H9 (cell line): ENCODE measurements around the gene CDH23. TPM values are rescaled to one million over a fixed set of nuclear protein-coding genes. Genes with fewer than 3 reads are reported as not detected.

Experiments
- DNase-seq: peaks from one replicate; pipeline ENCODE4 v3.0.0-alpha.2; 2017
- H2AFZ ChIP-seq: one replicate; pipeline ENCODE4 v1.6.1; 2013; ENCODE audit warnings: mild to moderate bottlenecking, low read length, control low read depth, moderate library complexity
- H2AK5ac ChIP-seq: 2 replicates; pipeline ENCODE4 v1.6.1; 2013; ENCODE audit warnings: low read length, control low read depth, mixed read lengths; ENCODE audit not compliant: insufficient read length
- H2BK120ac ChIP-seq: one replicate; pipeline ENCODE4 v1.6.1; 2013; ENCODE audit warnings: low read depth, mild to moderate bottlenecking, low read length, control low read depth, inconsistent platforms; ENCODE audit not compliant: poor library complexity, severe bottlenecking
- H2BK12ac ChIP-seq: 2 replicates; pipeline ENCODE4 v1.6.1; 2013; ENCODE audit warnings: low read length, control low read depth, mixed read lengths, low read depth; ENCODE audit not compliant: insufficient read length
- H2BK15ac ChIP-seq: 2 replicates; pipeline ENCODE4 v1.6.1; 2013; ENCODE audit warnings: low read depth, low read length, control low read depth
- H2BK20ac ChIP-seq: one replicate; pipeline ENCODE4 v1.6.1; 2013; ENCODE audit warnings: low read depth, mild to moderate bottlenecking, low read length, control low read depth, inconsistent platforms; ENCODE audit not compliant: poor library complexity, severe bottlenecking
- H2BK5ac ChIP-seq: 2 replicates; pipeline ENCODE4 v1.6.1; 2013; ENCODE audit warnings: low read length, control low read depth, mixed read lengths; ENCODE audit not compliant: insufficient read length
- H3K14ac ChIP-seq: 2 replicates; pipeline ENCODE4 v1.6.1; 2013; ENCODE audit warnings: low read length, control low read depth; ENCODE audit not compliant: insufficient read depth
- H3K18ac ChIP-seq: 2 replicates; pipeline ENCODE4 v1.6.1; 2013; ENCODE audit warnings: low read depth, mild to moderate bottlenecking, mixed read lengths, low read length, control low read depth; ENCODE audit not compliant: insufficient read length
- H3K23ac ChIP-seq: 2 replicates; pipeline ENCODE4 v1.6.1; 2013; ENCODE audit warnings: low read length, control low read depth, mixed read lengths, low read depth; ENCODE audit not compliant: insufficient read length
- H3K23me2 ChIP-seq: 2 replicates; pipeline ENCODE4 v1.6.1; 2013; ENCODE audit warnings: low read depth, mild to moderate bottlenecking, mixed read lengths, low read length, control low read depth; ENCODE audit not compliant: insufficient read length, poor library complexity, severe bottlenecking
- H3K27ac ChIP-seq: 2 replicates; pipeline ENCODE4 v1.5.1; 2013; ENCODE audit warnings: low read length, control low read depth, mixed read lengths, low read depth; ENCODE audit not compliant: insufficient read length
- H3K27me3 ChIP-seq: 2 replicates; pipeline ENCODE4 v1.6.1; 2013; ENCODE audit warnings: low read length, control low read depth, inconsistent platforms; ENCODE audit not compliant: insufficient read depth
- H3K4ac ChIP-seq: 2 replicates; pipeline ENCODE4 v1.6.1; 2013; ENCODE audit warnings: low read depth, mild to moderate bottlenecking, control low read depth, inconsistent platforms, low read length, moderate library complexity
- H3K4me1 ChIP-seq: 2 replicates; pipeline ENCODE4 v1.6.1; 2013; ENCODE audit warnings: low read length, control low read depth, inconsistent platforms; ENCODE audit not compliant: insufficient read depth
- H3K4me2 ChIP-seq: 2 replicates; pipeline ENCODE4 v1.6.1; 2013; ENCODE audit warnings: low read length, control low read depth, mixed read lengths; ENCODE audit not compliant: insufficient read length, insufficient read depth
- H3K56ac ChIP-seq: 2 replicates; pipeline ENCODE4 v1.6.1; 2013; ENCODE audit warnings: low read depth, mild to moderate bottlenecking, mixed read lengths, low read length, control low read depth; ENCODE audit not compliant: insufficient read length
- H3K79me1 ChIP-seq: 2 replicates; pipeline ENCODE4 v1.6.1; 2013; ENCODE audit warnings: low read depth, mild to moderate bottlenecking, moderate library complexity, low read length, control low read depth, inconsistent platforms; ENCODE audit not compliant: insufficient read depth, poor library complexity, severe bottlenecking
- H3K79me2 ChIP-seq: 2 replicates; pipeline ENCODE4 v1.6.1; 2013; ENCODE audit warnings: low read length, control low read depth, inconsistent platforms; ENCODE audit not compliant: insufficient read depth
- H3K9ac ChIP-seq: 2 replicates; pipeline ENCODE4 v1.6.1; 2013; ENCODE audit warnings: low read length, control low read depth, mixed read lengths; ENCODE audit not compliant: insufficient read length; ENCODE audit errors: extremely low read depth
- H3K9me3 ChIP-seq: one replicate; pipeline ENCODE4 v1.6.1; 2013; ENCODE audit warnings: low read depth, low read length, inconsistent platforms; ENCODE audit not compliant: control insufficient read depth
- H3T11ph ChIP-seq: one replicate; pipeline ENCODE4 v1.6.1; 2013; ENCODE audit warnings: mild to moderate bottlenecking, low read length, control low read depth, inconsistent platforms
- H4K20me1 ChIP-seq: one replicate; pipeline ENCODE4 v1.6.1; 2013; ENCODE audit not compliant: control insufficient read depth, insufficient read length, insufficient read depth
- H4K5ac ChIP-seq: 2 replicates; pipeline ENCODE4 v1.6.1; 2013; ENCODE audit warnings: low read depth, mild to moderate bottlenecking, mixed read lengths, low read length, control low read depth; ENCODE audit not compliant: insufficient read length
- H4K8ac ChIP-seq: replicated peaks from 2 replicates; pipeline ENCODE4 v1.6.1; 2013; ENCODE audit warnings: low read length, control low read depth, mixed read lengths, low read depth; ENCODE audit not compliant: insufficient read length
- H4K91ac ChIP-seq: 2 replicates; pipeline ENCODE4 v1.6.1; 2013; ENCODE audit warnings: low read depth, mild to moderate bottlenecking, moderate library complexity, mixed read lengths, low read length, control low read depth; ENCODE audit not compliant: insufficient read length
- H3K27ac Mint-ChIP-seq, 3 experiments: 2 replicates in 2 of 3; 3 replicates in 1 of 3; pipeline ENCODE4 v1.8.0; 2020 to 2021; ENCODE audit warnings: mixed read lengths in 3 of 3, mild to moderate bottlenecking in 1 of 3, moderate library complexity in 1 of 3
- H3K27me3 Mint-ChIP-seq: 2 replicates; pipeline ENCODE4 v1.8.0; 2021; ENCODE audit warnings: low read depth, mild to moderate bottlenecking, moderate library complexity, mixed read lengths
- H3K36me3 Mint-ChIP-seq, 3 experiments: 2 replicates in 2 of 3; 3 replicates in 1 of 3; pipeline ENCODE4 v1.8.0; 2020 to 2021; ENCODE audit warnings: low read depth in 3 of 3, mixed read lengths in 3 of 3; ENCODE audit not compliant: insufficient read depth in 1 of 3
- H3K4me1 Mint-ChIP-seq, 2 experiments: 2 replicates each; pipeline ENCODE4 v1.8.0; 2020; ENCODE audit warnings: mixed read lengths in 2 of 2
- H3K4me3 Mint-ChIP-seq, 2 experiments: 2 replicates in 1 of 2; 3 replicates in 1 of 2; pipeline ENCODE4 v1.8.0; 2020 to 2021; ENCODE audit warnings: mild to moderate bottlenecking in 2 of 2, mixed read lengths in 2 of 2, moderate library complexity in 1 of 2
- H3K9me3 Mint-ChIP-seq, 2 experiments: 2 replicates in 1 of 2; 3 replicates in 1 of 2; pipeline ENCODE4 v1.8.0; 2020; ENCODE audit warnings: mild to moderate bottlenecking in 2 of 2, mixed read lengths in 2 of 2, moderate library complexity in 1 of 2
- WGBS: extraction: QIAGEN DNeasy Blood & Tissue Kit; methylation state at CpG from one replicate; pipeline ENCODE4 v1.1.7; 2013; ENCODE audit warnings: missing lambda C conversion rate, low lambda C conversion rate, mixed read lengths; ENCODE audit not compliant: insufficient read length; ENCODE audit errors: extremely low coverage; 5-methylcytosine and 5-hydroxymethylcytosine counted together
- total RNA-seq: library from RNA; stranded (reverse); gene quantifications from 2 replicates; pipeline ENCODE4 v1.2.1, GENCODE V29; 2021
- TF ChIP-seq, protein P1 (sequence below): fragments of 200-600 bp; sonication (generic); conservative IDR thresholded peaks from 3 replicates; pipeline ENCODE4 v1.8.0; 2021; ENCODE audit warnings: antibody characterized with exemption, mild to moderate bottlenecking

CDH23 gene
- total RNA-seq, 1 experiment from 2014 or later, result 2.1 TPM

DNA sequence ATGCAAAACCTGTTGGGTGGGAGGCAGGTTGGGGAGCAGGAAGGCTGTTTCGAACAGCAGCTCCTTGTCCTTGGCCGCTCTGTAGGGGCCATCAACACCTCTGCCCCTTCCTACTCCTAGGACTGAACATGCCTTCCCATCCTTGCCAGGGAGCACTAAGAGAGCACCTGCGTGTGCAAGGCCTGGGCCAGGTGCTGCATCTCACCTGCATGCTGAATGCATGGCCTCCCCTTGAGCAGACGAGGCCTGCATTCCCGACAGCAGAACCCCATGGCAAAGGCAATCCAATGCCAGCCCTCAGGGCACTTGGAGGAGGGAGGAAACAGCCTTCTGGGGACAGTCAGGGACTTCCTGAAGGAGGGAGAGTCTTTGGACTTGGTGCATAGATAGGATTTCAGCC lies 365.6 kb downstream of the CDH23 start:
- H2AK5ac ChIP-seq, result no peak overlapping the region

More for the DNA sequence above, 365.6 kb downstream of the CDH23 start:
- H3K56ac ChIP-seq, result no peak overlapping the region
- H3K36me3 Mint-ChIP-seq, result no peaks in the 10 kb centered on the region
- H3K18ac ChIP-seq, result no peak overlapping the region
- H2BK12ac ChIP-seq, result no peak overlapping the region
- no peak overlapping the region for H2BK20ac ChIP-seq
- H3K4ac ChIP-seq, result no peak overlapping the region
- no peak overlapping the region for H3T11ph ChIP-seq
- no peaks in the 10 kb centered on the region for H3K9me3 ChIP-seq
- no peak overlapping the region for H3K23ac ChIP-seq
- H3K23me2 ChIP-seq, result no peaks in the 10 kb centered on the region
- H4K8ac ChIP-seq, result no peak overlapping the region
- no peak overlapping the region for H3K4me2 ChIP-seq
- H3K79me2 ChIP-seq, result no peaks in the 10 kb centered on the region
- H2BK5ac ChIP-seq, result no peak overlapping the region
- H4K91ac ChIP-seq, result no peak overlapping the region
- no peaks in the 10 kb centered on the region for H4K20me1 ChIP-seq
- no peak overlapping the region for H2BK120ac ChIP-seq
- no peaks in the 10 kb centered on the region for H3K4me1 ChIP-seq
- H3K9me3 Mint-ChIP-seq, result no peaks in the 10 kb centered on the region; a peak in 1 of 5 replicates
- H3K4me1 Mint-ChIP-seq, result peaks cover 6% of the 10 kb centered on the region in 2 experiments
- no peaks in the 10 kb centered on the region for H3K27me3 ChIP-seq
- H3K79me1 ChIP-seq, result no peaks in the 10 kb centered on the region
- no peak for DNase-seq
- no CpG with 5 or more reads among the region's 5 CpGs for WGBS
- H2BK15ac ChIP-seq, result no peak overlapping the region
- H3K9ac ChIP-seq, result no peak overlapping the region
- no peak overlapping the region for H4K5ac ChIP-seq
- H3K27me3 Mint-ChIP-seq, result peaks cover 6% of the 10 kb centered on the region
- no peak overlapping the region for H3K27ac ChIP-seq
- H2AFZ ChIP-seq, result no peak overlapping the region
- no peak overlapping the region for H3K14ac ChIP-seq
- TF ChIP-seq, protein P1, sequence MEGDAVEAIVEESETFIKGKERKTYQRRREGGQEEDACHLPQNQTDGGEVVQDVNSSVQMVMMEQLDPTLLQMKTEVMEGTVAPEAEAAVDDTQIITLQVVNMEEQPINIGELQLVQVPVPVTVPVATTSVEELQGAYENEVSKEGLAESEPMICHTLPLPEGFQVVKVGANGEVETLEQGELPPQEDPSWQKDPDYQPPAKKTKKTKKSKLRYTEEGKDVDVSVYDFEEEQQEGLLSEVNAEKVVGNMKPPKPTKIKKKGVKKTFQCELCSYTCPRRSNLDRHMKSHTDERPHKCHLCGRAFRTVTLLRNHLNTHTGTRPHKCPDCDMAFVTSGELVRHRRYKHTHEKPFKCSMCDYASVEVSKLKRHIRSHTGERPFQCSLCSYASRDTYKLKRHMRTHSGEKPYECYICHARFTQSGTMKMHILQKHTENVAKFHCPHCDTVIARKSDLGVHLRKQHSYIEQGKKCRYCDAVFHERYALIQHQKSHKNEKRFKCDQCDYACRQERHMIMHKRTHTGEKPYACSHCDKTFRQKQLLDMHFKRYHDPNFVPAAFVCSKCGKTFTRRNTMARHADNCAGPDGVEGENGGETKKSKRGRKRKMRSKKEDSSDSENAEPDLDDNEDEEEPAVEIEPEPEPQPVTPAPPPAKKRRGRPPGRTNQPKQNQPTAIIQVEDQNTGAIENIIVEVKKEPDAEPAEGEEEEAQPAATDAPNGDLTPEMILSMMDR, result no peak
- no peak overlapping the region for H3K4me3 Mint-ChIP-seq
- H3K27ac Mint-ChIP-seq, result no peak overlapping the region
